ENCODE results near the gene ABCA2. TPM values are rescaled to one million over a fixed set of nuclear protein-coding genes. Genes with fewer than 3 reads are reported as not detected.

Gene ABCA2
- polyA plus RNA-seq, 1 donor (not counting 4 experiments of a cell fraction or from before 2014, with no cell fraction given): 1.3 TPM

DNA sequence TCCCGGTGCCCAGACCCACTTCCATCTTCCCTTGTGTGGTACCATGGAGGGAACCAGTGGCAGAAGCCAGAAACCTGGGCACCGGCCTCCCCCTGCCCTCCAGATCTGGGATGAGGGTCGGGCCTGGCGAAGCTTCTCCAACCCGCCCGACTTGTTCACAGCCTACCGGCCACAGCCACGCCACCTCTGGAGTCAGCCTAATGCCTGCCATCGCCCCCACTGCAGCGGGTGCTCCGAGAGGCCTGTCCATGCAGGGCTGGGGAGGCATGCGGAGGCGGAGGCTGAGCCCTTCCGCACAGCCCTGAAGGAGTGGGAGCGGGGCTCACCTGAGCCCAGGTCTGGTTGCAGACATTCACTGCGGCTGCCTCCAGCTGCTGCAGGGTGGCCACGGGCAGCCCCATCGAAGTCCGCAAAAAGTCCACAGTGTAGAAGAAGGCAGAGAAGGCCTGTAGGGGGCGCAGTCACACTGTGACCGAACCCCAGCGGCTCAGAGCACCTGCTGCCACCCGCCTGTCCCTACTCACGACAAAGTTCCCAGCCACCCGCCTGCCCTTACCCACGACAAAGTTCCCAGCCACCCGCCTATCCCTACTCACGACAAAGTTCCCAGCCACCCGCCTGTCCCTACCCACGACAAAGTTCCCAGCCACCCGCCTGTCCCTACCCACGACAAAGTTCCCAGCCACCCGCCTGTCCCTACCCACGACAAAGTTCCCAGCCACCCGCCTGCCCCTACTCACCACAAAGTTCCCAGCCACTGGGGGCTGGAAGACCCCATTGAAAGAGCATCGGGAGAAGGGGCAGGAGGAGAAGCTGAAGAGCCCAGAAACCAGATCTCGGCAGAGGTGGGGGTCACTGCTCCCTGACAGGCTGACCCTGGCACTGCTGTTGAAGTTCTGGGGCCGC, 21.8 kb upstream of the ABCA2 start:
- peaks cover 6% of the 10 kb centered on the region for H3K4me1 ChIP-seq (ENCODE audit: control insufficient read depth, extremely low read depth, insufficient read depth, low read length)
- no peaks in the 10 kb centered on the region for H3K79me2 ChIP-seq (ENCODE audit: control insufficient read depth, insufficient read depth, low read length)
- peaks cover 9% of the 10 kb centered on the region for H4K20me1 ChIP-seq (ENCODE audit: control insufficient read depth, extremely low read depth, insufficient read depth, low read length)
- H3K9ac ChIP-seq (ENCODE audit: control insufficient read depth, extremely low read depth, insufficient read depth, low read length): no peak overlapping the region
- H3K4me3 ChIP-seq (ENCODE audit: control insufficient read depth in 2 of 3, extremely low read depth in 1 of 3, insufficient read depth in 2 of 3, low read depth in 1 of 3, low read length in 3 of 3): no peak overlapping the region
- H3K27ac ChIP-seq (ENCODE audit: control insufficient read depth, insufficient read depth, low read length): no peak overlapping the region
- no peaks in the 10 kb centered on the region for H3K9me3 ChIP-seq (ENCODE audit: control insufficient read depth, low read depth, low read length)
- peaks cover 18% of the 10 kb centered on the region for H3K27me3 ChIP-seq (ENCODE audit: control insufficient read depth, extremely low read depth, insufficient read depth, low read length)
- no peaks in the 10 kb centered on the region for H3K9me1 ChIP-seq (ENCODE audit: control insufficient read depth, extremely low read depth, insufficient read depth, low read length)
- H3K36me3 ChIP-seq (ENCODE audit: control insufficient read depth in 2 of 2, extremely low read depth in 1 of 2, insufficient read depth in 2 of 2, low read length in 2 of 2): no peaks in the 10 kb centered on the region
- DNase-seq (ENCODE audit: low read depth, low spot score): no peak
- dilution Hi-C loops (cut with MboI; ENCODE audit: extremely low pct_ligation_motif_present, low sequenced_read_pairs): no loop called here
- H3K4me2 ChIP-seq (ENCODE audit: control insufficient read depth, extremely low read depth, insufficient read depth, low read depth, low read length): no peak overlapping the region
- no peak overlapping the region for H2AFZ ChIP-seq (ENCODE audit: control insufficient read depth, low read length)
- no peak for TF ChIP-seq EZH2 (IDR thresholded peaks at IDR 0.05; ENCODE audit: low read length)
- TF ChIP-seq, protein P1, sequence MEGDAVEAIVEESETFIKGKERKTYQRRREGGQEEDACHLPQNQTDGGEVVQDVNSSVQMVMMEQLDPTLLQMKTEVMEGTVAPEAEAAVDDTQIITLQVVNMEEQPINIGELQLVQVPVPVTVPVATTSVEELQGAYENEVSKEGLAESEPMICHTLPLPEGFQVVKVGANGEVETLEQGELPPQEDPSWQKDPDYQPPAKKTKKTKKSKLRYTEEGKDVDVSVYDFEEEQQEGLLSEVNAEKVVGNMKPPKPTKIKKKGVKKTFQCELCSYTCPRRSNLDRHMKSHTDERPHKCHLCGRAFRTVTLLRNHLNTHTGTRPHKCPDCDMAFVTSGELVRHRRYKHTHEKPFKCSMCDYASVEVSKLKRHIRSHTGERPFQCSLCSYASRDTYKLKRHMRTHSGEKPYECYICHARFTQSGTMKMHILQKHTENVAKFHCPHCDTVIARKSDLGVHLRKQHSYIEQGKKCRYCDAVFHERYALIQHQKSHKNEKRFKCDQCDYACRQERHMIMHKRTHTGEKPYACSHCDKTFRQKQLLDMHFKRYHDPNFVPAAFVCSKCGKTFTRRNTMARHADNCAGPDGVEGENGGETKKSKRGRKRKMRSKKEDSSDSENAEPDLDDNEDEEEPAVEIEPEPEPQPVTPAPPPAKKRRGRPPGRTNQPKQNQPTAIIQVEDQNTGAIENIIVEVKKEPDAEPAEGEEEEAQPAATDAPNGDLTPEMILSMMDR (optimal IDR thresholded peaks at IDR 0.05 in 1 of 3, IDR thresholded peaks at IDR 0.05 in 1 of 3, conservative IDR thresholded peaks at IDR 0.05 in 1 of 3; ENCODE audit: extremely low read depth in 1 of 3, insufficient read depth in 2 of 3, low read length in 3 of 3): peak; percentile 25 to 74 (median 68)
- FAIRE-seq: peak; percentile 66

DNA sequence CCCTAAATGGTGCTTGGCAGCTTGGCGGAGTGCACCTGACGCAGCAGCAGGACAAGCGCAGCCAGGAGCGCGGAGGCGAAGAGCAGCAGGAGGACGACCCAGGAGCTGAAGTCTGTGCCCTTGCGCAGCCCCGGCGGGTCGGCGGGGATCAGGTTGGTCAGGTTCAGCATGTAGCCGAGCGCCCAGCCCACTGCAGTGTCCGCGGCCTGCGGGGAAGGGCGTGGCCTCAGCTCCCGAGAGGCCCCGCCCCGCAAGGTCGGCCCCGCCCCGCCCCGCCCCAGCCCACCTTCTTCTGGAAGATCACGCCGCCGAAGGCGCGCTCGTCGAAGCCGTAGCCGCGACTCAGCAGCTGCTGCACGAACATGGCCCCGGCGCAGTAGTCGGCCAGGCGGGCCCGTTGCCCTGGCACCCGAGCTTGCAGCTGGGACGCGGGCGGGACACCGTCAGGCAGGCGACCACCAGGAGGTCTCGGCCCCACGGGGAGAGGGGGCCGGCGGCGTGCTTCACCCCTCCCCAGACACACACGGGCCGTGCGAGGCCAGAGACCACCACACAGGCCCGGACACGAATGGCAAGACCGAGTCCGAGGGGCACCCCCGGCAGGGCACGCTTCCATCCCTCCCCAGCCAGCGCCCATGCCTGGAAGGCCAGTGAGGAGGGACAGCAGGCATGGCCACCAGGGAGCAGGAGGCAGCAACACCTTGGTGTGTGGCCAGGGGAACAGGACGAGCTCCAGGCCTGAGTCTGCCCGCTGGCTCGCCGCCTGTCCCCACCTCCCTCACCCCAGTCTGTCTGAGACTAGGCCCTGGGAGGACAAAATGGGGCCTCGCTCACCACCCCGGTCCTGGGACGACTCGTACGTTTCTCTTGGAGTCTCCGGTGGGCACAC, 20.9 kb upstream of the ABCA2 start:
- TF ChIP-seq EZH2 (IDR thresholded peaks at IDR 0.05; ENCODE audit: low read length): no peak
- TF ChIP-seq, protein P1 (optimal IDR thresholded peaks at IDR 0.05 in 1 of 3, IDR thresholded peaks at IDR 0.05 in 1 of 3, conservative IDR thresholded peaks at IDR 0.05 in 1 of 3; ENCODE audit: extremely low read depth in 1 of 3, insufficient read depth in 2 of 3, low read length in 3 of 3): no peak
- peaks cover 27% of the 10 kb centered on the region for H3K27me3 ChIP-seq (ENCODE audit: control insufficient read depth, extremely low read depth, insufficient read depth, low read length)
- no peak for DNase-seq (ENCODE audit: low read depth, low spot score)

More for the DNA sequence above, 20.9 kb upstream of the ABCA2 start:
- FAIRE-seq: no peak
- H3K9me1 ChIP-seq (ENCODE audit: control insufficient read depth, extremely low read depth, insufficient read depth, low read length): no peaks in the 10 kb centered on the region
- H3K4me3 ChIP-seq (ENCODE audit: control insufficient read depth in 2 of 3, extremely low read depth in 1 of 3, insufficient read depth in 2 of 3, low read depth in 1 of 3, low read length in 3 of 3): no peak overlapping the region
- H4K20me1 ChIP-seq (ENCODE audit: control insufficient read depth, extremely low read depth, insufficient read depth, low read length): peaks cover 13% of the 10 kb centered on the region
- no peak overlapping the region for H3K9ac ChIP-seq (ENCODE audit: control insufficient read depth, extremely low read depth, insufficient read depth, low read length)
- H3K9me3 ChIP-seq (ENCODE audit: control insufficient read depth, low read depth, low read length): no peaks in the 10 kb centered on the region
- peaks cover 2% of the 10 kb centered on the region for H3K79me2 ChIP-seq (ENCODE audit: control insufficient read depth, insufficient read depth, low read length)
- no peaks in the 10 kb centered on the region for H3K36me3 ChIP-seq (ENCODE audit: control insufficient read depth in 2 of 2, extremely low read depth in 1 of 2, insufficient read depth in 2 of 2, low read length in 2 of 2)
- dilution Hi-C loops (cut with MboI; ENCODE audit: extremely low pct_ligation_motif_present, low sequenced_read_pairs): no loop called here
- H3K4me1 ChIP-seq (ENCODE audit: control insufficient read depth, extremely low read depth, insufficient read depth, low read length): peaks cover 11% of the 10 kb centered on the region
- H3K27ac ChIP-seq (ENCODE audit: control insufficient read depth, insufficient read depth, low read length): no peak overlapping the region
- H2AFZ ChIP-seq (ENCODE audit: control insufficient read depth, low read length): no peak overlapping the region
- H3K4me2 ChIP-seq (ENCODE audit: control insufficient read depth, extremely low read depth, insufficient read depth, low read depth, low read length): no peak overlapping the region

Data from keratinocyte (primary cell).